SK-N-SH (cell line): ENCODE data around the gene JAKMIP1. TPM values are rescaled to one million over a fixed set of nuclear protein-coding genes. Genes with fewer than 3 reads are reported as not detected.

ENCODE experiments used
- CTCF ChIA-PET: fragments of 300-600, 350-600 bp; formaldehyde crosslinking; extraction: SDS; loops from one replicate; lab custom pipeline; 2021; lab: Yijun Ruan, JAX
- POLR2A ChIA-PET: fragments of 350-600 bp; sonication (Branson Sonifier 250); formaldehyde crosslinking; extraction: SDS; loops from one replicate; lab custom pipeline; 2020; ENCODE audit warnings: antibody characterized with exemption, inconsistent platforms; lab: Yijun Ruan, JAX
- DNase-seq: peaks from one replicate; pipeline ENCODE4 v3.0.0; 2012
- H2AFZ ChIP-seq: fragments of 200-600 bp; sonication (generic); 2 replicates; pipeline ENCODE4 v1.8.1; 2016; ENCODE audit warnings: antibody characterized with exemption, mild to moderate bottlenecking, low read depth
- H3F3A ChIP-seq: fragments of 200-600 bp; sonication (generic); replicated peaks from 2 replicates; pipeline ENCODE3; 2016; ENCODE audit warnings: antibody characterized with exemption, mild to moderate bottlenecking; ENCODE audit not compliant: insufficient read depth
- H3K27ac ChIP-seq, 2 experiments: fragments of 200-500 bp in 1 of 2; fragments of 200-600 bp in 1 of 2; sonication (Bioruptor generic) in 1 of 2; sonication (generic), shearing (Covaris generic) in 1 of 2; 2 replicates each; pipeline versions ENCODE4 v1.5.1 to v1.6.1; 2014 to 2016; ENCODE audit warnings: low read depth in 2 of 2, inconsistent platforms in 1 of 2, low read length in 1 of 2, mild to moderate bottlenecking in 1 of 2, mixed read lengths in 1 of 2
- H3K27me3 ChIP-seq: fragments of 200-600 bp; sonication (generic), shearing (Covaris generic); 2 replicates; pipeline ENCODE4 v1.6.1; 2016; ENCODE audit warnings: mixed run types; ENCODE audit not compliant: insufficient read depth
- H3K36me3 ChIP-seq, 2 experiments: fragments of 200-500 bp in 1 of 2; fragments of 200-600 bp in 1 of 2; sonication (Bioruptor generic) in 1 of 2; sonication (generic) in 1 of 2; replicated peaks in 1 of 2; 2 replicates each; pipeline versions ENCODE3 to v1.5.1; 2014 to 2016; ENCODE audit warnings: low read length in 1 of 2, mild to moderate bottlenecking in 1 of 2; ENCODE audit not compliant: insufficient read depth in 2 of 2, control insufficient read depth in 1 of 2
- H3K4me1 ChIP-seq, 2 experiments: fragments of 200-500 bp in 1 of 2; fragments of 200-600 bp in 1 of 2; sonication (Bioruptor generic) in 1 of 2; sonication (generic), shearing (Covaris generic) in 1 of 2; 2 replicates each; pipeline versions ENCODE4 v1.5.1 to v1.6.1; 2014 to 2016; ENCODE audit warnings: low read depth in 1 of 2, low read length in 1 of 2, mixed run types in 1 of 2; ENCODE audit not compliant: insufficient read depth in 2 of 2, control insufficient read depth in 1 of 2
- H3K4me2 ChIP-seq: fragments of 200-600 bp; sonication (generic), shearing (Covaris generic); 2 replicates; pipeline ENCODE4 v1.6.1; 2017; ENCODE audit warnings: mixed run types
- H3K4me3 ChIP-seq, 2 experiments: fragments of 200-500 bp in 1 of 2; fragments of 200-600 bp in 1 of 2; sonication (Bioruptor generic) in 1 of 2; sonication (generic), shearing (Covaris generic) in 1 of 2; 2 replicates each; pipeline versions ENCODE4 v1.5.1 to v1.8.1; 2014 to 2016; ENCODE audit warnings: low read depth in 2 of 2, inconsistent platforms in 1 of 2, low read length in 1 of 2, mild to moderate bottlenecking in 1 of 2, mixed read lengths in 1 of 2, moderate library complexity in 1 of 2
- H3K79me2 ChIP-seq: fragments of 200-600 bp; sonication (generic); 2 replicates; pipeline ENCODE4 v1.8.1; 2017; ENCODE audit warnings: mild to moderate bottlenecking; ENCODE audit not compliant: insufficient read depth
- H3K9ac ChIP-seq: fragments of 200-600 bp; sonication (generic); 2 replicates; pipeline ENCODE4 v1.6.1; 2017; ENCODE audit warnings: mixed run types
- H3K9me2 ChIP-seq: fragments of 200-600 bp; sonication (generic); 2 replicates; pipeline ENCODE4 v1.6.1; 2017; ENCODE audit warnings: mixed run types
- H3K9me3 ChIP-seq: fragments of 200-600 bp; sonication (generic); 2 replicates; pipeline ENCODE4 v1.6.1; 2017; ENCODE audit warnings: mixed run types, mild to moderate bottlenecking, moderate library complexity
- H4K20me1 ChIP-seq: fragments of 200-600 bp; sonication (generic); 2 replicates; pipeline ENCODE4 v1.6.1; 2017; ENCODE audit warnings: mild to moderate bottlenecking, mixed run types; ENCODE audit not compliant: insufficient read depth
- CHD2 ChIP-seq: fragments of 150-350 bp; IDR thresholded peaks from 2 replicates; pipeline ENCODE4 v1.6.1; 2018; ENCODE audit warnings: low read length; ENCODE audit not compliant: partially characterized antibody
- ELF1 ChIP-seq: IDR thresholded peaks from 2 replicates; pipeline ENCODE4 v1.4.0; 2012
- EP300 ChIP-seq, 2 experiments: IDR thresholded peaks; 2 replicates each; pipeline versions ENCODE4 v1.4.0 to v1.6.1; 2012; ENCODE audit warnings: borderline replicate concordance in 1 of 2, low read depth in 1 of 2, low read length in 1 of 2
- EZH2phosphoT487 ChIP-seq: fragments of 200-600 bp; sonication (generic); IDR thresholded peaks from 2 replicates; pipeline ENCODE4 v1.6.1; 2017; ENCODE audit warnings: low read depth, mixed run types, mild to moderate bottlenecking, antibody characterized with exemption, moderate library complexity, borderline replicate concordance
- FOXJ3 ChIP-seq: sonication (generic); formaldehyde crosslinking; IDR thresholded peaks from 2 replicates; pipeline ENCODE4 v1.5.1; 2020; ENCODE audit warnings: mild to moderate bottlenecking, missing genetic modification reagents
- GABPA ChIP-seq: IDR thresholded peaks from 2 replicates; pipeline ENCODE4 v1.4.0; 2012; ENCODE audit warnings: low read depth, mild to moderate bottlenecking
- MEF2A ChIP-seq: IDR thresholded peaks from 2 replicates; pipeline ENCODE4 v1.4.0; 2012; ENCODE audit warnings: low read depth, borderline replicate concordance
- NFIC ChIP-seq: IDR thresholded peaks from 2 replicates; pipeline ENCODE4 v1.4.0; 2012; ENCODE audit warnings: borderline replicate concordance
- RFX5 ChIP-seq: IDR thresholded peaks from 2 replicates; pipeline ENCODE4 v1.6.1; 2012; ENCODE audit warnings: mild to moderate bottlenecking, improper control_type of control experiment, low read length
- RXRA ChIP-seq: IDR thresholded peaks from 2 replicates; pipeline ENCODE4 v1.4.0; 2012; ENCODE audit warnings: low read depth, mild to moderate bottlenecking, borderline replicate concordance
- TCF12 ChIP-seq: IDR thresholded peaks from 2 replicates; pipeline ENCODE4 v1.4.0; 2012
- TEAD4 ChIP-seq: IDR thresholded peaks from 2 replicates; pipeline ENCODE4 v1.4.0; 2012; ENCODE audit warnings: mild to moderate bottlenecking, borderline replicate concordance; ENCODE audit not compliant: insufficient read depth
- YY1 ChIP-seq: IDR thresholded peaks from 2 replicates; pipeline ENCODE4 v1.4.0; 2012; ENCODE audit warnings: low read depth, mild to moderate bottlenecking
- WGBS: methylation state at CpG from one replicate; pipeline ENCODE4 v1.1.6; 2017; ENCODE audit warnings: low lambda C conversion rate; 5-methylcytosine and 5-hydroxymethylcytosine counted together
- polyA plus RNA-seq, 3 experiments: library from polyadenylated mRNA; depleted of rRNA; stranded (reverse); fragments of >200 nt; gene quantifications; 2 replicates each; pipeline ENCODE4 v1.2.3, GENCODE V29; 2012
- TF ChIP-seq, protein P1 (sequence below): fragments of 150-350 bp; IDR thresholded peaks from 2 replicates; pipeline ENCODE4 v1.6.1; 2017; ENCODE audit warnings: antibody characterized with exemption, low read length, low read depth, borderline replicate concordance
- TF ChIP-seq, protein P2 (sequence below): IDR thresholded peaks from 2 replicates; pipeline ENCODE4 v1.4.0; 2012; ENCODE audit warnings: low read depth, borderline replicate concordance
- TF ChIP-seq, protein P3 (sequence below): IDR thresholded peaks from 2 replicates; pipeline ENCODE4 v1.4.0; 2012; ENCODE audit warnings: low read depth, borderline replicate concordance
- TF ChIP-seq, protein P4 (sequence below): IDR thresholded peaks from 2 replicates; pipeline ENCODE4 v1.4.0; 2012; ENCODE audit warnings: low read depth
- TF ChIP-seq, protein P5 (sequence below): fragments of 150-350 bp; IDR thresholded peaks from 2 replicates; pipeline ENCODE4 v1.6.1; 2016; ENCODE audit warnings: mild to moderate bottlenecking, low read depth, low read length
- TF ChIP-seq, protein P6 (sequence below): fragments of 200-600 bp; sonication (generic); IDR thresholded peaks from 2 replicates; pipeline ENCODE4 v1.6.1; 2017; ENCODE audit warnings: antibody characterized with exemption, mild to moderate bottlenecking, moderate library complexity

Gene JAKMIP1
- polyA plus RNA-seq, 1 of the 3 experiments (the other 2 are of a cell fraction), result 0.54 TPM

DNA sequence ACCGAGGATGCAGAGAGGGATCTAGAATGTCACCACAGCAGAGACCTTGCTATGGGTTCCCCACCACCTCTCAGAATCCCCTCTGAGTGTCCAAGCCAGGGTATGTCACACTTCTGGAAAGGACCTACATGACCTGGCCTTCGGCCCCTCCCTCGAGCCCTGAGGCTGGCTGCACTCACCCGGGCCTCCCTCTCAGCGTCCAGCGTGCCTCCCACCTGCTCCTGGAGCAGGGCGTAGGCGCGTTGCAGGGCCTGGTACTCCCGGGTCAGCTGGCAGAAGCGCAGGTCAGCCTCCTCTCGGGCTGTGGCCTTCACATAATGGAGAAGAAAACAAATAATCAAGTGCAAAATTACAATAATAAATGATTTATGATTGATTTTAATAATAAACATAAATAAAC lies 138.2 kb downstream of the JAKMIP1 start (continued):
- TF ChIP-seq EP300 (IDR thresholded peaks at IDR 0.05; ENCODE audit: borderline replicate concordance in 1 of 2, low read depth in 1 of 2, low read length in 1 of 2), result no peak
- TF ChIP-seq CHD2, result no peak
- no peak for TF ChIP-seq RXRA

DNA sequence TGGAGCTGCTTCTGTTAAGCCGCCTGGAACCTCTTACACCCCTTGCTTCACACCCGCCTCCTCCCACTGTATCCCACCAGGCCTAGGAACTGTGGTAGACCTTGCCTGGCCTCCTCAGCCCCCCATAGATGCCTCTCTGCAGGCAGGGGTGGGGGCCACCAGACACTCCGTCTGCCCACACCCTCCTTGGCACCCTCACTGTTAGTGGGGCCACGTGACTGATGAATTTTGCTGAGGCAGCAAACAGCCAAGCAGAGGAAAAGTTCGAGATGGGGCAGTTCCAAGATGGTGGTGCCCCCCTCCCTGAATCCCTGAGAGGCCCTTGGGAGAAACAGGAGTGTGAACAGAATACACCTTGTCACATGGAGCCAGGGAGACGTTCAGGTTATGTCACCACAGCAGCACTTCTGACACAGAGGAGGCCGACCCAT lies 141.0 kb downstream of the JAKMIP1 start:
- Histone ChIP-seq H3K36me3 (no peaks in the 10 kb centered on the region), H3K4me3 (no peak overlapping the region; a peak in 1 of 4 replicates), H3K4me1 (no peaks in the 10 kb centered on the region), H3K4me2 (no peak overlapping the region), H3K9me2 (no peaks in the 10 kb centered on the region), H3F3A (no peaks in the 10 kb centered on the region), H3K27me3 (no peaks in the 10 kb centered on the region), H3K9me3 (no peaks in the 10 kb centered on the region), H2AFZ (no peak overlapping the region), H3K79me2 (no peaks in the 10 kb centered on the region), H3K9ac (no peak overlapping the region), H3K27ac (no peak overlapping the region), H4K20me1 (no peaks in the 10 kb centered on the region)
- TF ChIP-seq MEF2A, result no peak
- no peak for TF ChIP-seq FOXJ3 (CRISPR knock-in tag)
- no peak for TF ChIP-seq YY1
- TF ChIP-seq, protein P1, sequence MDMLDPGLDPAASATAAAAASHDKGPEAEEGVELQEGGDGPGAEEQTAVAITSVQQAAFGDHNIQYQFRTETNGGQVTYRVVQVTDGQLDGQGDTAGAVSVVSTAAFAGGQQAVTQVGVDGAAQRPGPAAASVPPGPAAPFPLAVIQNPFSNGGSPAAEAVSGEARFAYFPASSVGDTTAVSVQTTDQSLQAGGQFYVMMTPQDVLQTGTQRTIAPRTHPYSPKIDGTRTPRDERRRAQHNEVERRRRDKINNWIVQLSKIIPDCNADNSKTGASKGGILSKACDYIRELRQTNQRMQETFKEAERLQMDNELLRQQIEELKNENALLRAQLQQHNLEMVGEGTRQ, result no peak
- no peak for TF ChIP-seq RXRA
- TF ChIP-seq TCF12, result no peak
- TF ChIP-seq, protein P2, sequence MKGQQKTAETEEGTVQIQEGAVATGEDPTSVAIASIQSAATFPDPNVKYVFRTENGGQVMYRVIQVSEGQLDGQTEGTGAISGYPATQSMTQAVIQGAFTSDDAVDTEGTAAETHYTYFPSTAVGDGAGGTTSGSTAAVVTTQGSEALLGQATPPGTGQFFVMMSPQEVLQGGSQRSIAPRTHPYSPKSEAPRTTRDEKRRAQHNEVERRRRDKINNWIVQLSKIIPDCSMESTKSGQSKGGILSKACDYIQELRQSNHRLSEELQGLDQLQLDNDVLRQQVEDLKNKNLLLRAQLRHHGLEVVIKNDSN, result no peak
- no peak for TF ChIP-seq RFX5
- TF ChIP-seq, protein P3, sequence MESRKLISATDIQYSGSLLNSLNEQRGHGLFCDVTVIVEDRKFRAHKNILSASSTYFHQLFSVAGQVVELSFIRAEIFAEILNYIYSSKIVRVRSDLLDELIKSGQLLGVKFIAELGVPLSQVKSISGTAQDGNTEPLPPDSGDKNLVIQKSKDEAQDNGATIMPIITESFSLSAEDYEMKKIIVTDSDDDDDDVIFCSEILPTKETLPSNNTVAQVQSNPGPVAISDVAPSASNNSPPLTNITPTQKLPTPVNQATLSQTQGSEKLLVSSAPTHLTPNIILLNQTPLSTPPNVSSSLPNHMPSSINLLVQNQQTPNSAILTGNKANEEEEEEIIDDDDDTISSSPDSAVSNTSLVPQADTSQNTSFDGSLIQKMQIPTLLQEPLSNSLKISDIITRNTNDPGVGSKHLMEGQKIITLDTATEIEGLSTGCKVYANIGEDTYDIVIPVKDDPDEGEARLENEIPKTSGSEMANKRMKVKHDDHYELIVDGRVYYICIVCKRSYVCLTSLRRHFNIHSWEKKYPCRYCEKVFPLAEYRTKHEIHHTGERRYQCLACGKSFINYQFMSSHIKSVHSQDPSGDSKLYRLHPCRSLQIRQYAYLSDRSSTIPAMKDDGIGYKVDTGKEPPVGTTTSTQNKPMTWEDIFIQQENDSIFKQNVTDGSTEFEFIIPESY, result no peak
- TF ChIP-seq ELF1, result no peak
- TF ChIP-seq, protein P4, sequence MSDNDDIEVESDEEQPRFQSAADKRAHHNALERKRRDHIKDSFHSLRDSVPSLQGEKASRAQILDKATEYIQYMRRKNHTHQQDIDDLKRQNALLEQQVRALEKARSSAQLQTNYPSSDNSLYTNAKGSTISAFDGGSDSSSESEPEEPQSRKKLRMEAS, result no peak
- no peak for TF ChIP-seq EZH2phosphoT487
- TF ChIP-seq, protein P5, sequence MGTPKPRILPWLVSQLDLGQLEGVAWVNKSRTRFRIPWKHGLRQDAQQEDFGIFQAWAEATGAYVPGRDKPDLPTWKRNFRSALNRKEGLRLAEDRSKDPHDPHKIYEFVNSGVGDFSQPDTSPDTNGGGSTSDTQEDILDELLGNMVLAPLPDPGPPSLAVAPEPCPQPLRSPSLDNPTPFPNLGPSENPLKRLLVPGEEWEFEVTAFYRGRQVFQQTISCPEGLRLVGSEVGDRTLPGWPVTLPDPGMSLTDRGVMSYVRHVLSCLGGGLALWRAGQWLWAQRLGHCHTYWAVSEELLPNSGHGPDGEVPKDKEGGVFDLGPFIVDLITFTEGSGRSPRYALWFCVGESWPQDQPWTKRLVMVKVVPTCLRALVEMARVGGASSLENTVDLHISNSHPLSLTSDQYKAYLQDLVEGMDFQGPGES, result no peak
- TF ChIP-seq NFIC, result no peak
- TF ChIP-seq GABPA, result no peak
- no peak for TF ChIP-seq TEAD4
- TF ChIP-seq, protein P6, sequence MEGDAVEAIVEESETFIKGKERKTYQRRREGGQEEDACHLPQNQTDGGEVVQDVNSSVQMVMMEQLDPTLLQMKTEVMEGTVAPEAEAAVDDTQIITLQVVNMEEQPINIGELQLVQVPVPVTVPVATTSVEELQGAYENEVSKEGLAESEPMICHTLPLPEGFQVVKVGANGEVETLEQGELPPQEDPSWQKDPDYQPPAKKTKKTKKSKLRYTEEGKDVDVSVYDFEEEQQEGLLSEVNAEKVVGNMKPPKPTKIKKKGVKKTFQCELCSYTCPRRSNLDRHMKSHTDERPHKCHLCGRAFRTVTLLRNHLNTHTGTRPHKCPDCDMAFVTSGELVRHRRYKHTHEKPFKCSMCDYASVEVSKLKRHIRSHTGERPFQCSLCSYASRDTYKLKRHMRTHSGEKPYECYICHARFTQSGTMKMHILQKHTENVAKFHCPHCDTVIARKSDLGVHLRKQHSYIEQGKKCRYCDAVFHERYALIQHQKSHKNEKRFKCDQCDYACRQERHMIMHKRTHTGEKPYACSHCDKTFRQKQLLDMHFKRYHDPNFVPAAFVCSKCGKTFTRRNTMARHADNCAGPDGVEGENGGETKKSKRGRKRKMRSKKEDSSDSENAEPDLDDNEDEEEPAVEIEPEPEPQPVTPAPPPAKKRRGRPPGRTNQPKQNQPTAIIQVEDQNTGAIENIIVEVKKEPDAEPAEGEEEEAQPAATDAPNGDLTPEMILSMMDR, result no peak
- DNase-seq, result no peak
- ChIA-PET CTCF (interaction anchor here (1.2 to 1.6 kb wide), 2 partner anchors 61 to 267 kb away, joined by 3 to 5 read pairs; no protein-coding TSS in a partner anchor), POLR2A (no interaction called here)
- 39% methylated on average over 5 of the region's 7 CpGs for WGBS
